Gastroesophageal sphincter (tissue), 4 donors: ENCODE data around the gene COQ4. TPM values are rescaled to one million over a fixed set of nuclear protein-coding genes. Genes with fewer than 3 reads are reported as not detected.

Source experiments
- ATAC-seq: fragments of 150-250 bp; one replicate; pipeline ENCODE4 v1.9.1; 2016; ENCODE audit warnings: mild to moderate bottlenecking, moderate library complexity
- H3K27ac ChIP-seq, 4 donors: fragments of 200-600 bp; sonication (generic) in 3 of 4; 1 replicate in 3 of 4; 2 replicates in 1 of 4; pipeline ENCODE4 v1.5.1; 2016 to 2019
- H3K27me3 ChIP-seq: fragments of 200-600 bp; sonication (generic); one replicate; pipeline ENCODE4 v1.5.1; 2019
- H3K36me3 ChIP-seq, 2 donors: fragments of 200-600 bp; sonication (generic); one replicate each; pipeline ENCODE4 v1.5.1; 2019; ENCODE audit warnings: control low read depth in 1 of 2
- H3K4me1 ChIP-seq, 3 donors: fragments of 200-600 bp; sonication (generic); 1 replicate in 2 of 3; 2 replicates in 1 of 3; pipeline ENCODE4 v1.5.1; 2016 to 2019; ENCODE audit warnings: control low read depth in 2 of 3
- H3K4me3 ChIP-seq, 2 donors: fragments of 200-600 bp; sonication (generic); one replicate each; pipeline ENCODE4 v1.5.1; 2019; ENCODE audit warnings: mild to moderate bottlenecking in 1 of 2, moderate library complexity in 1 of 2
- H3K9me3 ChIP-seq, 3 donors: fragments of 200-600 bp; sonication (generic); one replicate each; pipeline ENCODE4 v1.5.1; 2017 to 2019; ENCODE audit warnings: control low read depth in 2 of 3
- CTCF ChIP-seq, 4 experiments: fragments of 200-600 bp in 2 of 4; fragments of 450-650 bp in 2 of 4; sonication (generic) in 1 of 4; IDR thresholded peaks; one replicate each; pipeline ENCODE4 v1.5.1; 2017 to 2019; ENCODE audit warnings: antibody characterized with exemption in 4 of 4, mild to moderate bottlenecking in 2 of 4, moderate library complexity in 2 of 4
- EP300 ChIP-seq: sonication (generic); formaldehyde crosslinking; IDR thresholded peaks from one replicate; pipeline ENCODE4 v1.6.1; 2017; ENCODE audit warnings: antibody characterized with exemption, mild to moderate bottlenecking
- POLR2A ChIP-seq, 2 donors: fragments of 450-650 bp; IDR thresholded peaks; one replicate each; pipeline ENCODE4 v1.6.1; 2017; ENCODE audit warnings: antibody characterized with exemption in 2 of 2, mild to moderate bottlenecking in 2 of 2, moderate library complexity in 1 of 2
- POLR2AphosphoS5 ChIP-seq: sonication (generic); formaldehyde crosslinking; IDR thresholded peaks from one replicate; pipeline ENCODE4 v1.6.1; 2017; ENCODE audit warnings: antibody characterized with exemption
- WGBS, 2 donors: methylation state at CpG; one replicate each; pipeline ENCODE4 v1.1.5; 2018; ENCODE audit warnings: low coverage in 1 of 2; 5-methylcytosine and 5-hydroxymethylcytosine counted together
- total RNA-seq, 4 donors: library from RNA; depleted of rRNA; stranded (reverse); fragments of >200 nt; gene quantifications; one replicate each; pipeline ENCODE4 v1.1.0, GENCODE V29; 2016

COQ4 gene
- total RNA-seq, result 10 to 100 TPM; 25.8 to 40.5 (median 31.8) TPM

DNA sequence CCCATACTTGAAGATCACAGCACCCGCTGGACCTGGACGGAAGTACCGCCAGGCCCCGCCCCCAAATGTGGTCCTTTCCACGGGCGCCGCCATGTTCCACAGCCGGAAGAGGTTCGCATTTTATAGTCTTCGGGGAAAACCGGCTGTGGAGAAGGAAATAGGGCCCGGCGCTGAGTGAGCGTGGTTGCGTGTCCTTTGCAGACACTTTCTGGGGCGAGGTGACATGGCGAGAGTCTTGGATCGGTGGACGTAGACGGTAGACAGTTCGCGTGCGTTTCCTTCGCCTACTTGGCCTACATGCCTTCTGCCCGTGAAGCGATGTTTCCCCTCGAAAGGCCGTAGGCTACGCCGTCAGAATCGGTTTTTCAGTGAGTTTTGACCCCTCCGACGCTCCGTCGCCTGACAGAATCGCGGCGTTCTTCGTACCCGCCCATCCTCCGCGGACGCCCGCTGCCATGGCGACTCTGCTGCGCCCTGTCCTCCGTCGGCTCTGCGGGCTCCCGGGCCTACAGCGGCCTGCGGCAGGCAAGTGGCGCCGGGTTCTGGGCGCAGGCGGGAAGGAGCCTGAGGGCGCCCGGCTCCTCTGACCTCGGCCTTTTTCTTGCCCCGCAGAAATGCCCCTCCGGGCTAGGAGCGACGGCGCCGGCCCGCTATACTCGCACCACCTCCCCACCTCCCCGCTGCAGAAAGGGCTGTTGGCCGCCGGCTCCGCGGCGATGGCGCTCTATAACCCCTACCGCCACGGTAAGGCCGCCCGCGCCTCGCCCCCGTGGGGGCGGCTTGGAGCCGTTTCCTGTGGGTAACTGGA lies at the start of gene COQ4, which contains the start of gene TRUB2:
Gene COQ4, plus strand, starts transcription at position 436 of the 808 bp plus-strand sequence. Its CDS starts 20 bp downstream, at position 456.
Gene TRUB2, minus strand, starts transcription at position 44 of the 808 bp plus-strand sequence. Its CDS starts 39 bp downstream, at position 5.
- Histone ChIP-seq H3K27me3 (no peaks in the 10 kb centered on the region), H3K4me1 (peaks cover 0 to 46% (median 15%) of the 10 kb centered on the region in 3 donors), H3K9me3 (no peaks in the 10 kb centered on the region), H3K36me3 (peaks cover 0 to 68% of the 10 kb centered on the region in 2 donors), H3K27ac (peak within 1 kb of the TSS; percentile 23 to 91 (median 88)), H3K4me3 (peak within 1 kb of the TSS; percentile 52 to 97)
- WGBS, 2 donors, result 0 to 1% methylated on average over 14 to 17 of the region's 83 CpGs
- TF ChIP-seq EP300, result no peak
- peak; percentile 77 for TF ChIP-seq POLR2AphosphoS5
- TF ChIP-seq CTCF (IDR thresholded peaks at IDR 0.05), result no peak
- peak in 1 of 2 donors; percentile 15 for TF ChIP-seq POLR2A (IDR thresholded peaks at IDR 0.05)
- peak; percentile 98 for ATAC-seq

DNA sequence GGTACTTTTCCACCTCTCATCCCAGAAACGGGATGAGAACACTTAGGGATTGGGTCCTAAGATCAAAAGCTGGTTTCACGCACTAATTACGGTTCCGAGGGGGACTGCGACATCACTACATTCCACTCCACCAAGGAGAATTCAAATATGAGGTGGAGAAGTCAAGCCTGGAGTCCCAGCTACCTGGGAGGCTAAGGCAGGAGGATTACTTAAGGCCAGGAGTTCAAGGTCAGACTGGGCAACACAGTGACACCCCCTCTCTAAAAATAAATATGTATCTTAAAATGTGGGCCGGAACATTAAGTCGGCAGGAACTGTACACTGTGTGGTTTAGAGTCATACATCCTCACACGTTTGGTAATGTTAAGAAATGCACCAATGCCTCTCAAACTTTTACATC lies 48.4 kb upstream of the COQ4 start:
- ATAC-seq, result no peak
- Histone ChIP-seq H3K4me1 (peaks cover 2 to 39% (median 19%) of the 10 kb centered on the region in 3 donors), H3K27ac (peak overlapping the region in 1 of 4 donors; percentile 96), H3K4me3 (no peak overlapping the region), H3K36me3 (peaks cover 0 to 42% of the 10 kb centered on the region in 2 donors), H3K27me3 (no peaks in the 10 kb centered on the region), H3K9me3 (no peaks in the 10 kb centered on the region)
- TF ChIP-seq EP300, result no peak
- no peak for TF ChIP-seq CTCF (IDR thresholded peaks at IDR 0.05)
- no peak for TF ChIP-seq POLR2AphosphoS5
- TF ChIP-seq POLR2A (IDR thresholded peaks at IDR 0.05), result no peak
- 58 to 74% methylated on average over 7 to 8 of the region's 8 CpGs for WGBS, 2 donors

DNA sequence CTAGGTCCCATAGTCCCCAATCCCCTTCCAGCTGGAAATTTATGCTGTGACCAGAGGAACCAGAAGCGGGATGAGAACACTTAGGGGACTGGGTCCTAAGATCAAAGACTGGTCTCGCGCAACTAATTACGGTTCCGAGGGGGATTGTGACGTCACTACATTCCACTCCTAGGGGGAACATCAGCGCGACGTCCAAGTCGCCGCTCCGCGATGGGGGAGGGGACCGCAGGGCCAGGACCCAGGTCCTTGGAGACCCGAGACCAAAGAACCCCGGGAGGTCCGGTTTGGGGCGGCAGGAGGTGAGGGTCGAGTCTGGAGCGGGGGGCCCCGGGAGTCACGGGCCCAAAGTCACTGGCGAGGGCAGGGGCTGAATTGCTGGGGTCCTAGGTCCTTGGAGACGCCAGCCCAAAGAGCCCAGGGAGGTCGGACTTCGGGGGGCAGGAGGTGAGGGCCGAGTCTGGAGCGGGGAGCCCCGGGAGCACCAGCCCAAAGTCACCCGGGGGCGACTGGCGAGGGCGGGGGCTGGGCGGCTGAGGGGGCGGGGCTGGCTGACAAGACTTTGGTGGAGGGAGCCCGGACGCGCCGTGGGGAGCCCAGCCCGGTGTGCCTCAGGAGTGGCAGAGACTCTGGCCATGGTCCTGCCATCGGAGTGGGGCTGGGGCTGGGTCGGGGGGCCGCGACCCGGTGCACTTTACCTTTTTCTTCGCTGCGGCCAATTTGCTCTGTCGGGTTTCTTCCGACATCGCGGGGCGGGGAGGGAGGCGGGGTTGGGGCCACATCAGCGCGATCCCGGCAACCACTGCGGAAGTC lies 47.2 kb upstream of the COQ4 start, which contains the start of gene GOLGA2:
Gene GOLGA2, minus strand, starts transcription at position 810 of the 810 bp plus-strand sequence. Its CDS starts 31 bp downstream, at position 779.
- TF ChIP-seq POLR2AphosphoS5, result no peak
- no peak for TF ChIP-seq CTCF (IDR thresholded peaks at IDR 0.05)
- TF ChIP-seq POLR2A (IDR thresholded peaks at IDR 0.05), result no peak
- no peak for TF ChIP-seq EP300
- H3K27ac ChIP-seq, result peak within 1 kb of the TSS; percentile 70 to 96 (median 89)
- no peaks in the 10 kb centered on the region for H3K27me3 ChIP-seq
- peak; percentile 68 for ATAC-seq
- peak within 1 kb of the TSS; percentile 80 to 95 for H3K4me3 ChIP-seq
- H3K9me3 ChIP-seq, result no peaks in the 10 kb centered on the region
- H3K4me1 ChIP-seq, result peaks cover 2 to 44% (median 19%) of the 10 kb centered on the region in 3 donors
- H3K36me3 ChIP-seq, result peaks cover 0 to 32% of the 10 kb centered on the region in 2 donors
- WGBS, 2 donors, result 1 to 3% methylated on average over 5 to 14 of the region's 57 CpGs

- no peaks in the 10 kb centered on the region for H3K9me3 ChIP-seq
- peak; percentile 98 for ATAC-seq
- WGBS, 2 donors, result 0% methylated on average over 5 to 6 of the region's 38 CpGs
- TF ChIP-seq CTCF (IDR thresholded peaks at IDR 0.05) (no peak), POLR2A (IDR thresholded peaks at IDR 0.05) (peak; percentile 87), POLR2AphosphoS5 (peak; percentile 80)
- no peaks in the 10 kb centered on the region for H3K27me3 ChIP-seq
- H3K36me3 ChIP-seq, result peaks cover 0 to 25% of the 10 kb centered on the region in 2 donors
- peak within 1 kb of the TSS; percentile 80 to 95 for H3K4me3 ChIP-seq
- H3K27ac ChIP-seq, result peak within 1 kb of the TSS; percentile 70 to 96 (median 89)
- peaks cover 2 to 43% (median 19%) of the 10 kb centered on the region in 3 donors for H3K4me1 ChIP-seq
These were observed 46.5 kb upstream of the COQ4 start, which contains the start of gene SWI5 for GRCh38 chr9:128276008-128276573. Gene SWI5 (plus strand): TSS chr9:128276276.
